Measurements from ENCODE around the gene TNIP2. TPM values are rescaled to one million over a fixed set of nuclear protein-coding genes. Genes with fewer than 3 reads are reported as not detected.

Gene TNIP2
- total and polyA plus RNA-seq, 4 donors = 10.5 to 20.7 (median 13.5) TPM

- no peak overlapping the region for H3K4me3 ChIP-seq (ENCODE audit: low read depth in 1 of 3, low read length in 3 of 3)
- peaks cover 0 to 7% (median 2%) of the 10 kb centered on the region in 4 donors for H3K36me3 ChIP-seq (ENCODE audit: control insufficient read depth in 4 of 4, insufficient read depth in 3 of 4, low read depth in 1 of 4, low read length in 3 of 4)
- peak overlapping the region in 1 of 2 donors; percentile 80 for H3K9ac ChIP-seq (ENCODE audit: low read depth in 1 of 2, low read length in 2 of 2)
- TF ChIP-seq NR2F2 (IDR thresholded peaks at IDR 0.05) (peak; percentile 57), RXRA (IDR thresholded peaks at IDR 0.05) (peak in 1 of 2 donors; percentile 28), HNF4A (conservative IDR thresholded peaks at IDR 0.05) (no peak), RAD21 (IDR thresholded peaks at IDR 0.05) (no peak), EGR1 (IDR thresholded peaks at IDR 0.05; ENCODE audit: low read depth in 2 of 2) (no peak), FOXA2 (IDR thresholded peaks at IDR 0.05) (no peak), JUND (IDR thresholded peaks at IDR 0.05) (peak; percentile 64), GABPA (IDR thresholded peaks at IDR 0.05 in 1 of 2, conservative IDR thresholded peaks at IDR 0.05 in 1 of 2) (no peak)
- no peak for DNase-seq (ENCODE audit: low spot score)
- H3K27me3 ChIP-seq (ENCODE audit: control insufficient read depth in 4 of 4, insufficient read depth in 4 of 4, low read length in 3 of 4) = no peaks in the 10 kb centered on the region
- H3K27ac ChIP-seq (ENCODE audit: low read depth in 1 of 2, low read length in 2 of 2) = peak overlapping the region; percentile 90 to 96
- no peaks in the 10 kb centered on the region for H3K9me3 ChIP-seq (ENCODE audit: control insufficient read depth in 4 of 4, low read length in 3 of 4)
- 64% methylated on average over 29 of the region's 29 CpGs for WGBS
- peaks cover 26 to 85% (median 65%) of the 10 kb centered on the region in 4 donors for H3K4me1 ChIP-seq (ENCODE audit: control insufficient read depth in 4 of 4, insufficient read depth in 4 of 4, low read length in 3 of 4)
These were observed 44.8 kb upstream of the TNIP2 start for GRCh38 chr4:2800691-2801596.

GRCh38 chr4:2799971-2800690, 44.0 kb upstream of the TNIP2 start:
- no peak for DNase-seq (ENCODE audit: low spot score)
- no peaks in the 10 kb centered on the region for H3K27me3 ChIP-seq (ENCODE audit: control insufficient read depth in 4 of 4, insufficient read depth in 4 of 4, low read length in 3 of 4)
- peak overlapping the region in 1 of 3 donors; percentile 5 for H3K4me3 ChIP-seq (ENCODE audit: low read depth in 1 of 3, low read length in 3 of 3)
- peak overlapping the region; percentile 90 to 96 for H3K27ac ChIP-seq (ENCODE audit: low read depth in 1 of 2, low read length in 2 of 2)
- H3K4me1 ChIP-seq (ENCODE audit: control insufficient read depth in 4 of 4, insufficient read depth in 4 of 4, low read length in 3 of 4) = peaks cover 32 to 85% (median 65%) of the 10 kb centered on the region in 4 donors
- H3K36me3 ChIP-seq (ENCODE audit: control insufficient read depth in 4 of 4, insufficient read depth in 3 of 4, low read depth in 1 of 4, low read length in 3 of 4) = peaks cover 0 to 7% (median 2%) of the 10 kb centered on the region in 4 donors
- H3K9ac ChIP-seq (ENCODE audit: low read depth in 1 of 2, low read length in 2 of 2) = peak overlapping the region in 1 of 2 donors; percentile 80
- WGBS = 70% methylated on average over 23 of the region's 23 CpGs
- TF ChIP-seq NR2F2 (IDR thresholded peaks at IDR 0.05) = no peak
- TF ChIP-seq FOXA1 (IDR thresholded peaks at IDR 0.05) = no peak
- TF ChIP-seq, protein P1, sequence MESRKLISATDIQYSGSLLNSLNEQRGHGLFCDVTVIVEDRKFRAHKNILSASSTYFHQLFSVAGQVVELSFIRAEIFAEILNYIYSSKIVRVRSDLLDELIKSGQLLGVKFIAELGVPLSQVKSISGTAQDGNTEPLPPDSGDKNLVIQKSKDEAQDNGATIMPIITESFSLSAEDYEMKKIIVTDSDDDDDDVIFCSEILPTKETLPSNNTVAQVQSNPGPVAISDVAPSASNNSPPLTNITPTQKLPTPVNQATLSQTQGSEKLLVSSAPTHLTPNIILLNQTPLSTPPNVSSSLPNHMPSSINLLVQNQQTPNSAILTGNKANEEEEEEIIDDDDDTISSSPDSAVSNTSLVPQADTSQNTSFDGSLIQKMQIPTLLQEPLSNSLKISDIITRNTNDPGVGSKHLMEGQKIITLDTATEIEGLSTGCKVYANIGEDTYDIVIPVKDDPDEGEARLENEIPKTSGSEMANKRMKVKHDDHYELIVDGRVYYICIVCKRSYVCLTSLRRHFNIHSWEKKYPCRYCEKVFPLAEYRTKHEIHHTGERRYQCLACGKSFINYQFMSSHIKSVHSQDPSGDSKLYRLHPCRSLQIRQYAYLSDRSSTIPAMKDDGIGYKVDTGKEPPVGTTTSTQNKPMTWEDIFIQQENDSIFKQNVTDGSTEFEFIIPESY (IDR thresholded peaks at IDR 0.05) = no peak
- TF ChIP-seq SP1 (IDR thresholded peaks at IDR 0.05) = no peak
- TF ChIP-seq REST (IDR thresholded peaks at IDR 0.05) = no peak
- no peak for TF ChIP-seq HNF4G (IDR thresholded peaks at IDR 0.05)
- TF ChIP-seq EGR1 (IDR thresholded peaks at IDR 0.05; ENCODE audit: low read depth in 2 of 2) = no peak
- no peak for TF ChIP-seq RAD21 (IDR thresholded peaks at IDR 0.05)
- TF ChIP-seq YY1 (IDR thresholded peaks at IDR 0.05) = no peak
- TF ChIP-seq FOXA2 (IDR thresholded peaks at IDR 0.05) = no peak
- no peak for TF ChIP-seq MAX (IDR thresholded peaks at IDR 0.05)
- TF ChIP-seq HNF4A (conservative IDR thresholded peaks at IDR 0.05) = no peak
- TF ChIP-seq RXRA (IDR thresholded peaks at IDR 0.05) = no peak
- no peak for TF ChIP-seq TAF1 (conservative IDR thresholded peaks at IDR 0.05)
- H3K9me3 ChIP-seq (ENCODE audit: control insufficient read depth in 4 of 4, low read length in 3 of 4) = no peaks in the 10 kb centered on the region
